Endometrial microvascular endothelial cells (primary cell): Measurements from ENCODE around the gene SBF2. TPM values are rescaled to one million over a fixed set of nuclear protein-coding genes. Genes with fewer than 3 reads are reported as not detected.

Source experiments
- in situ Hi-C: cut with HindIII; loops from 2 replicates; pipeline ENCODE4 v1.10.0; 2017; ENCODE audit warnings: low sequenced_read_pairs, low pct_unique_long_range_greater_than_20kb; ENCODE audit errors: inconsistent ontology term
- total RNA-seq: library from RNA; depleted of rRNA; stranded (reverse); fragments of >200 nt; gene quantifications from one replicate; pipeline ENCODE4 v1.2.3, GENCODE V29; 2015; ENCODE audit errors: inconsistent ontology term

SBF2 gene
- total RNA-seq, 1 donor from 2014 or later = 26.6 TPM

DNA sequence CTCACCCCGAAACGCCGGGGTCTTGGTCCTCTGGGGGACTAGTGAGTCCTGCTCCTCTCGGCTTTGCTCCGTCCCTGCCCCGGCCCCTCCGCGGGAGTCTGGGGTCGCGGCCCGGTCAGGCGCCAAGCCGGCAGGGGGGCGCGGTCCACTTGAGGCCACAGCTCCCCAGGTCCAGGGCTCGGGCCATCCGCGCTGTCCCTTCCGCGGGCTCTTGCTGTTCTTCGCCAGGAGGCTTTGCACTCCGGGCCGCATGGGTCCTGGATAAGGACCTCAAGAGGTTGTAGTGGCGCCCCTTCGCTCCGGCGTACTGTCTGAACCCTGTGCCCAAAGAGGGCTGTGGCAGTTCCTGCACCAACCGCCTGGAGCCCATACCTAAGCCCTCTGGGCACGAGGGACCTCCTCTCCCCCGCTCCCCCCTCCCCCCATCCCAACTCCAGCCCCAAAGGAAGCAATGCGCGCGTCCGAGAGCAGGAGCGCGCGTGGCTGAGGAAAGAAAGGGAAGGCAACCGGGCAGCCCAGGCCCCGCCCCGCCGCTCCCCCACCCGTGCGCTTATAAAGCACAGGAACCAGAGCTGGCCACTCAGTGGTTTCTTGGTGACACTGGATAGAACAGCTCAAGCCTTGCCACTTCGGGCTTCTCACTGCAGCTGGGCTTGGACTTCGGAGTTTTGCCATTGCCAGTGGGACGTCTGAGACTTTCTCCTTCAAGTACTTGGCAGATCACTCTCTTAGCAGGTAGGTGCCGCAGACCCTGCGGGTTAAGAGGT is 10.7 kb upstream of the SBF2 start, which contains the start of gene ADM:
Gene ADM, plus strand, starts transcription at position 579 of the 767 bp plus-strand sequence. CDS start 628 bp downstream, outside the sequence.
- in situ Hi-C loops = loop anchor here (5.0 to 25.0 kb wide), 3 partner anchors 342 to 552 kb away; no protein-coding TSS in a partner anchor

DNA sequence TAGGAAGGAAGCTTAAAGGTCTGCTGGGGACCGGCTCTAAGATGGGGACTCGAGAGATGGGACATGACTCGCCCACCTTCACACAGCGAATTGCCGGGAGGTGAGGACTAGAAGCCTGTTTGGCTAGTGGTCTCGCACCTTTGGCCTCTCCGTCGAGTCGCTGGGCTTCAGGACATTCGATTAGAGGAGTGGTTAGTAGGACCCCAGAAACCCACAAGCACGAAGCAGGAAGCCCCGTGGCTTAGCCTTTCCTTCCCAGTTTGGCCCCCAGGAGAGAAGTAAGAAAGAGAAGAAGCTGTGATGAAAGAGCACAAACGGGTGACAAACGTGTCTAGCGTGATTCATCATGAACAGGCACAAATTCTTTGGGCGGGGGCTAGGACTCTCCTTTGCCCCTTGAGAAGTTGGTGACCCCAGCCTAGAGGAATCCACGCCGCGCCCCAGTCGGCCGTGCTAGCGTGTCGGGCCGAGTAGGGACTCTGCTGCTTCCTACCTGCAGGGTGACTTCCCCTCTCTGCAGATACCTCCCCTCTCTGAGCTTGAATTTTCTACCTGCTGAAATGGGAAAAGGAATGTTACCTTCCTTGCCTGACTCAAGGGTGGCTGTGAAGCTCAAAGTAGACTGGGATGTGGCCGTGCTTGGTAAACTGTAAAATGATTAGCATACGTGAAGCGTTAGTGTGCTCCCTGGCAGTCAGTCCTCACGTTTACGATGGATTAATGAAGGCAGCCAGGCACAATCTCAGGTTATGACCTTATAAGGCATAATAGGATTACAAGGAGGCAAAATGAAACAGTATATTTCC is 9.7 kb upstream of the SBF2 start:
- in situ Hi-C loops = loop anchor here (5.0 to 25.0 kb wide), 3 partner anchors 341 to 551 kb away; no protein-coding TSS in a partner anchor

GRCh38 chr11:10302744-10303557 is 8.9 kb upstream of the SBF2 start:
- in situ Hi-C loops = loop anchor here (5.0 to 25.0 kb wide), 3 partner anchors 341 to 551 kb away; no protein-coding TSS in a partner anchor

GRCh38 chr11:10302359-10302743 is 8.3 kb upstream of the SBF2 start:
- in situ Hi-C loops = loop anchor here (5.0 to 25.0 kb wide), 3 partner anchors 340 to 550 kb away; no protein-coding TSS in a partner anchor

DNA sequence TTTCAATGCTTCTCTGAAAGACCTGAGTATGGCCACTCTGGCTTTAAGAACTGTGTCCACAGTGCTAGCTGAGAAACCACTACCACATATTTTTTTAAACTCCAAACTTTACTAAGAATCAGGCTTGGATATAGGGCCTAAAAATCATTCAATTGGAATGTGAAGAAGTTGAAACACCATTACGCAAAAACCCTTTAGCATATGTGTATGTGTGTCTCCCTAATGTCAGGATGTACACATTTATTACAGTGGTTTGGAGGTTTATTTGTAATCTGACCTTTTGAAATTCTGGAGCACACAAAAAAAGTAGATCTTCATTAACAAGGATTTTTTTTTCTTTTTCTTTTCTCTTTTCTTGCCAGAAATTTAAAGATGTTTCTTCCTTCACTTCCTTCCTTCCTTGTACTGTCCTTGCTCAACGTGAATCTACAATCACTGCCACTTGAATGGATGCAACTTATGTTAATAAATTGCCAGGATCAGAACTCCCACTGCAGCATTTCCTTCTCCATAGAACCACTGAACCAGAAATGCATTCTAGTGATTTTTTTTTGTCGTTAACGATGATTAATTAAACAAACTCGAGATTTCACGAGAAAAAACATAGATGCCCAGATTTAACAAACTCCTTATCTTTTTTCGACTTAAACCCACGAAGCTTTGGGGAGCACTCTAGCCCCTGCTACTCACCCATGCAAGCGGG is 7.8 kb upstream of the SBF2 start:
- in situ Hi-C loops = loop anchor here (5.0 to 25.0 kb wide), 3 partner anchors 340 to 550 kb away; no protein-coding TSS in a partner anchor

DNA sequence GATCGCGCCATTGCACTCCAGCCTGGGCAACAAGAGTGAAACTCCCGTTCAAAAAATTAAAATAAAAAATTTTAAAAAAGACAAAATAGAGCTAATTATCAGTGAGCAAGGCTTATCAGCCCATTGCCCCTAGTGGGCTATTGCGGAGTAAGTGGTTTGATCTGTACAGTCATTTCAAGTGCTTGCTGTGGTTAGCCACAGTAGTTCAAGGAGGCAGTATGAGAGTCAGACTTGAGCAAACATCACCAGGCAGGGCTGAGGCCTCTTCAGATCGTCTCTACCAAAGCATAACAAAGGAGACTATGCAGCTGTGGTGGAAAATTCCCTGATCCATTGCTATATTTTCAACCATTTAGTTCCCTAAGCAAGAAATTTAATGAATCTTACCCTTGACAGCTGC is 4.3 kb upstream of the SBF2 start:
- in situ Hi-C loops = no loop called here

DNA sequence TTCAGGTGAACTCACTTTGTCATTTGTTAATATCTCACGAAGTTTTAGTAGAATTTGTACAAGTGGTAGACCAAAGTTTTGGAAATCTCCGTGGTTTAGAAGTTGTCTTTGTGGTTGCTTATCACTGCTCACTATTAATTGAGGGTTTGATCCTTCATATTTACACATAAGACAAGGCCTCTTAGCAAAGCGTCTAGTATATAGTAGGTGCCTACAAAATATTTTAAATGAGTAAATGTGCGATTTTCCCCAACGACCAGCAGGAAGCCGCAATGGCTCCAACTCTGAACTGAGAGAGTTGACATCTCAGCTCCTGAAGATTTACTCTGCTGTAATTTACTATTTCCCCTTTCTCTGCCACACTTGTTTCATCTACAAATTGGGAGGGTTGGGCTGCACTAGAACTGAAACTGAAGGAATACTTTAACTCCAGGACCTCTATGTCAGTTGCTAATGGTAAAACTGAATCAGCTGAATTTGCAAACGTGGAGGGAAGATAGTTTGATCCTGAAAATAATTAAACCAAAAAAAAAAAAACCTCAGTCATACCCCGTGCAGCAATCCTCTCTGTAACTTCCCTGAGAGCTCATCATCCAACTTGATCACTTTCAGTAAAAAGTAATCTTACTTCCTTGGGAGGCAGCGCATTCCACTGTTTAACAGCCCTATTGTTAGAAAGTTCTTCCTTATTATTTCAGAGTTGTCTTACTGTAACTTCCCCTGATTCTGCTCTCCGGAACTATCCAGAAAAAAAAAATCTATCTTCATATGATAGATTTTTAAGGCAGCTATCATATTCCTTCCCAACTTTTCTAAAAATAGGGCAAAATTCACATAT is 1.3 kb upstream of the SBF2 start:
- in situ Hi-C loops = no loop called here

- in situ Hi-C loops = no loop called here
Observed at GRCh38 chr11:10294290-10294953, 403 bp upstream of the SBF2 start.

DNA sequence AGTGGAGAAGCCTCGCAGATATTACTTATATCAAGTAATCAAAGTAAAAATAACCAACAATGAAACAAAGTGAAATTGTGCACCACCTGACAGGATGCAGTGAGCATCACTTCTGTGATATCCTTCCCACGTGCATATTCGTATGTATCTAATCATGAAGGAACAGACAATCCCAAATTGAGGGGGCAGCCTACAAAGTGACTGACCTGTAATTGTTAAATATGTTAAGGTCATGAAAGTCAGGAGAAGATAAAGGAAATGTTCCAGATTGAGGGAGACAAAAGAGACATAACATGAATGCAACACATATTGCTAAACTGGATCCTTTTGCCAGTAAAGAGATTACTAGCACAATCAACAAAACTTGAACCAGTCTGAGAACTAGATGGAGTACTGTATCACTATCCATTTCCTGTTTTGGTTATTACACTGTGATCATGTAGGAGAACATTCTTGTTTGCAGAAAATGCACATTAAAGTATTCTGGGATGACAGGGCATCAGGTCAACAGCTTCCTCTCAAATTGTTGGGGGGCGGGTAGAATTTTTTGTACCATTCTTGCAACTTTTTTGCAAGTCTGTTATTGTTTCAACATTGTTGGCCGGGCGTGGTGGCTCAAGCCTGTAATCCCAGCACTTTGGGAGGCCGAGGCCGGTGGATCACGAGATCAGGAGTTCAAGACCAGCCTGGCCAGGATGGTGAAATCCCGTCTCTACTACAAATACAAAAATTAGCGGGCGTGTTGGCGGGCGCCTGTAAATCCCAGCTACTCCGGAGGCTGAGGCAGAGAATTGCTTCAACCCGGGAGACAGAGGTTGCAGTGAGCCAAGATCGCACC is 2.0 kb downstream of the SBF2 start:
- in situ Hi-C loops = no loop called here

- in situ Hi-C loops = no loop called here
Observed at GRCh38 chr11:10289765-10290380, 4.1 kb downstream of the SBF2 start.

GRCh38 chr11:10288881-10289764 is 4.9 kb downstream of the SBF2 start:
- in situ Hi-C loops = no loop called here

DNA sequence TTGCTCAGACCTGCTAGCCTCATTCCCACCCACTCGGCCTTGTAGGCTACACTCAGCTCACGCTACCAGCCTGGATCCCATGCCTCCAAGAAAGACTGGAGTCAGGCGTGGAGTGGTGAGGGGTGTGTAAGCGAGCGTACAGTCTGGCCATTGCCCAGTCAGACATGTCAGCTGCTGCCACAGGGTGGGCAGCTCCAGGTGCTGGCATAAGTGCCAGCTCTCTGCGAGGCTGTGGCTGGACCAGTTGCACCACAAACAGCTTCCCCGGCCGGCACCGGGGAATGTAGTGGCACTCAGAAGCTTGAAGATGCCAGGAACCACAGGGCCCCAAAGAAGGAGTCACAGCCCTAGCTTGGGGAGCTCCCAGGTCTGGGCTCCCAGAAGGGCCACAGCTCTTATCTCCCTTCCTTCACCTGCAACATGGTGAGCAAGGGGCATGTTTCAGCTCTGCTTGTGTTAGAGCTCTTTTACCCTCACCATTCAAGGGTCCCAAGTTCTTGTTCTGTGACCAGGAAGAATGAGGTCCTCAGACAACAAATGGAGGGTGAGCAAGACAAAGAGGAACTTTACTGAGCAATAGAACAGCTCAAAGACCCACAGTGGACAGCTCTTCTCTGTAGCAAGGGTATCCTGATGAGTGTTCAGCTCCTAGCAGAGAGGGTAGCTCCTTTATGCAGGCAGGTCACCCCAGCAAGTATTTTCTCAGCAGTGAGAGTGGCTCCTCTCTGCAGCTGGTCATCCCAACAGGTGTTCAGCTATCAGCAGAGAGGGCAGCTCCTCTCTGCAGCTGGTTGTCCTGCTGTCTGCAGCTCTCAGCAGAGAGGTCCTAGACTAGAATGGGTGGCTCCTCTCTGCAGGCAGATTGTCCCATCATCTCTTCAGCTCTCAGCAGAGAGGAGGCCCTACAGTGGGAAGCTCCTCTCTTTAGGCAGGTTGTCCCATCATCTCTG is 6.0 kb downstream of the SBF2 start:
- in situ Hi-C loops = no loop called here

- in situ Hi-C loops = no loop called here
Observed at GRCh38 chr11:10287140-10287539, 6.9 kb downstream of the SBF2 start.
